Activated CD8-positive, alpha-beta T cell treated with anti-CD3 and anti-CD28 coated beads for 36 hours (primary cell): ENCODE measurements around the gene MAP3K3. TPM values are rescaled to one million over a fixed set of nuclear protein-coding genes. Genes with fewer than 3 reads are reported as not detected.
A peak's percentile ranks its signal among the peaks of the same experiment; 100 is the strongest.

Experiments
- ATAC-seq: fragments of 200-7000 bp; cut with Tn5 transposase; one replicate; pipeline ENCODE4 v1.10.0; 2021; ENCODE audit warnings: mild to moderate bottlenecking, moderate library complexity
- CTCF ChIA-PET: fragments of 350-600 bp; sonication (Branson Sonifier 250); formaldehyde crosslinking; loops from one replicate; lab custom pipeline; 2021; ENCODE audit warnings: antibody characterized with exemption; lab: Charles Lee
- POLR2A ChIA-PET: fragments of 350-600 bp; sonication (Branson Sonifier 250); formaldehyde crosslinking; loops from one replicate; lab custom pipeline; 2021; ENCODE audit warnings: antibody characterized with exemption; lab: Charles Lee
- DNase-seq: peaks from one replicate; pipeline ENCODE4 v3.0.0-alpha.2; 2020
- H3K27ac Mint-ChIP-seq: one replicate; pipeline ENCODE4 v1.8.0; 2021; ENCODE audit warnings: mild to moderate bottlenecking, mixed read lengths
- H3K27me3 Mint-ChIP-seq: one replicate; pipeline ENCODE4 v1.8.0; 2021; ENCODE audit warnings: mixed read lengths
- H3K36me3 Mint-ChIP-seq: one replicate; pipeline ENCODE4 v1.8.0; 2021; ENCODE audit warnings: low read depth, mixed read lengths
- H3K4me1 Mint-ChIP-seq: one replicate; pipeline ENCODE4 v1.8.0; 2021; ENCODE audit warnings: low read depth, mixed read lengths
- H3K4me3 Mint-ChIP-seq: one replicate; pipeline ENCODE4 v1.8.0; 2021; ENCODE audit warnings: mild to moderate bottlenecking, moderate library complexity, mixed read lengths
- H3K9me3 Mint-ChIP-seq: one replicate; pipeline ENCODE4 v1.8.0; 2021; ENCODE audit warnings: mixed read lengths
- CTCF ChIP-seq: fragments of 200-600 bp; IDR thresholded peaks from one replicate; pipeline ENCODE4 v1.8.0; 2022; ENCODE audit warnings: antibody characterized with exemption, mild to moderate bottlenecking
- intact Hi-C: fragments of 100-400 bp; cut with micrococcal nuclease; formaldehyde crosslinking; loops from one replicate; pipeline ENCODE4 v1.10.0; 2022
- total RNA-seq, 2 experiments: library from RNA; stranded (reverse); gene quantifications; one replicate each; pipeline ENCODE4 v1.2.3, GENCODE V29; 2021

MAP3K3 gene
- total RNA-seq = 10 to 100 TPM; 20.6 to 22.5 TPM

GRCh38 chr17:63621684-63622573 lies at the start of gene MAP3K3:
Gene MAP3K3, plus strand, starts transcription at chr17:63622417. Its CDS starts 343 bp downstream, at chr17:63622760.
- Mint-ChIP-seq H3K4me1 (peaks cover 38% of the 10 kb centered on the region), H3K36me3 (peaks cover 2% of the 10 kb centered on the region), H3K4me3 (peak within 1 kb of the TSS; percentile 99), H3K27ac (peak within 1 kb of the TSS; percentile 95), H3K9me3 (no peaks in the 10 kb centered on the region), H3K27me3 (no peaks in the 10 kb centered on the region)
- ChIA-PET POLR2A (interaction anchor here (0.8 to 3.1 kb wide), 11 partner anchors 10 to 194 kb away, joined by 3 to 34 read pairs (median 4); partner anchors contain the start of genes CCDC47, DDX42, LIMD2 and TACO1), CTCF (interaction anchor here (0.9 to 8.8 kb wide), 14 partner anchors 8 to 227 kb away, joined by 3 to 79 read pairs (median 3); no protein-coding TSS in a partner anchor)
- ATAC-seq (peak; percentile 91), DNase-seq (peak; percentile 99)
- peak; percentile 30 for TF ChIP-seq CTCF
- intact Hi-C loops = loop anchor here (5.0 kb wide), 1 partner anchor 75 kb away; no protein-coding TSS in a partner anchor

GRCh38 chr17:63573634-63574033 lies 48.6 kb upstream of the MAP3K3 start:
- POLR2A ChIA-PET = no interaction called here
- H3K36me3 Mint-ChIP-seq = peaks cover 6% of the 10 kb centered on the region
- no peaks in the 10 kb centered on the region for H3K9me3 Mint-ChIP-seq
- H3K4me3 Mint-ChIP-seq = no peak overlapping the region
- DNase-seq (no peak), ATAC-seq (no peak)
- H3K4me1 Mint-ChIP-seq = peaks cover 35% of the 10 kb centered on the region
- CTCF ChIA-PET = no interaction called here
- TF ChIP-seq CTCF = no peak
- H3K27me3 Mint-ChIP-seq = no peaks in the 10 kb centered on the region
- intact Hi-C loops = no loop called here
- peak overlapping the region; percentile 1 for H3K27ac Mint-ChIP-seq

- H3K27ac Mint-ChIP-seq = peak overlapping the region; percentile 22
- H3K4me1 Mint-ChIP-seq = peaks cover 10% of the 10 kb centered on the region
- CTCF ChIA-PET = interaction anchor here (1.0 kb wide), 1 partner anchor 34 kb away, joined by 3 read pairs; no protein-coding TSS in a partner anchor
- H3K9me3 Mint-ChIP-seq = no peaks in the 10 kb centered on the region
- H3K36me3 Mint-ChIP-seq = peaks cover 12% of the 10 kb centered on the region
- TF ChIP-seq CTCF = no peak
- ATAC-seq (no peak), DNase-seq (no peak)
- POLR2A ChIA-PET = no interaction called here
- no peaks in the 10 kb centered on the region for H3K27me3 Mint-ChIP-seq
- intact Hi-C loops = no loop called here
- H3K4me3 Mint-ChIP-seq = no peak overlapping the region
Measured at GRCh38 chr17:63578027-63578768, 44.0 kb upstream of the MAP3K3 start.

- H3K27ac Mint-ChIP-seq = no peak overlapping the region
- TF ChIP-seq CTCF = no peak
- no peaks in the 10 kb centered on the region for H3K27me3 Mint-ChIP-seq
- DNase-seq (no peak), ATAC-seq (no peak)
- POLR2A ChIA-PET = no interaction called here
- CTCF ChIA-PET = interaction anchor here (1.0 kb wide), 1 partner anchor 33 kb away, joined by 3 read pairs; no protein-coding TSS in a partner anchor
- H3K9me3 Mint-ChIP-seq = no peaks in the 10 kb centered on the region
- peaks cover 10% of the 10 kb centered on the region for H3K4me1 Mint-ChIP-seq
- H3K36me3 Mint-ChIP-seq = peaks cover 12% of the 10 kb centered on the region
- H3K4me3 Mint-ChIP-seq = no peak overlapping the region
- intact Hi-C loops = no loop called here
Measured at GRCh38 chr17:63578769-63579111, 43.5 kb upstream of the MAP3K3 start.
